DMS 273 (cell line): ENCODE measurements around the gene R3HDM4.

Source experiments
- DNase-seq: peaks from one replicate; lab custom pipeline; 2025; ENCODE audit not compliant: unreplicated experiment; lab: John Stamatoyannopoulos, UW

R3HDM4 gene

DNA sequence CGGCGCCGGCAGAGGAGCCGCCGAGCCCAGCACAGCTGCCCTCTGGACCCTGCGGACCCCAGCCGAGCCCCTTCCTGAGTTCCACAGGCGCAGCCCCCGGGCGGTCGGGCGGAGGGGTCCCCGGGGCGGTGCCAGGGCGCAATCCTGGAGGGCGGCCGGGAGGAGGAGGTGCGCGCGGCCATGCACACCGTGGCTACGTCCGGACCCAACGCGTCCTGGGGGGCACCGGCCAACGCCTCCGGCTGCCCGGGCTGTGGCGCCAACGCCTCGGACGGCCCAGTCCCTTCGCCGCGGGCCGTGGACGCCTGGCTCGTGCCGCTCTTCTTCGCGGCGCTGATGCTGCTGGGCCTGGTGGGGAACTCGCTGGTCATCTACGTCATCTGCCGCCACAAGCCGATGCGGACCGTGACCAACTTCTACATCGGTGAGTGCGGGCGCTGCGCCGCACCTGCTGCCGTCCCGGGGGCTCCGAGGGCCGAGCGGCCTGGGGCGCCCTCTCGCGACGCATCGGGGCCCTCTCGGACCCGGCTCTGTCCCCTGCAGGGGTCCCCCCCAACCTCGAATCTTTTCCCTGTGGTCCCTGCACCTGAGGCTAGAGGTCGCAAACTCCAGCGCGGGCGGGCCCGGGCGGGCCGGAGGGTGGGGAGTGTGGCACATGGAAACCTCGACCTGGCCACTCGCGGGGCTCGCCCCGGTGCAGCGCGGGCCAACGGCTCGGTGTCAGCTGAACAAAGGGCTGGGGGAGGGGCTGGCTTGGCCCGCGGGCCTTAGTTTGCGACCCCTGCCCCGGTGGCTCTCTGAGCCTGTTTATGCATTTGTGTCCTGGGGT, 4.5 kb upstream of the R3HDM4 start, which contains the start of gene KISS1R:
KISS1R (plus strand) TSS at position 11 of the 829 bp plus-strand sequence; CDS start at position 181, 170 bp downstream.
- peak; percentile 82 for DNase-seq

DNA sequence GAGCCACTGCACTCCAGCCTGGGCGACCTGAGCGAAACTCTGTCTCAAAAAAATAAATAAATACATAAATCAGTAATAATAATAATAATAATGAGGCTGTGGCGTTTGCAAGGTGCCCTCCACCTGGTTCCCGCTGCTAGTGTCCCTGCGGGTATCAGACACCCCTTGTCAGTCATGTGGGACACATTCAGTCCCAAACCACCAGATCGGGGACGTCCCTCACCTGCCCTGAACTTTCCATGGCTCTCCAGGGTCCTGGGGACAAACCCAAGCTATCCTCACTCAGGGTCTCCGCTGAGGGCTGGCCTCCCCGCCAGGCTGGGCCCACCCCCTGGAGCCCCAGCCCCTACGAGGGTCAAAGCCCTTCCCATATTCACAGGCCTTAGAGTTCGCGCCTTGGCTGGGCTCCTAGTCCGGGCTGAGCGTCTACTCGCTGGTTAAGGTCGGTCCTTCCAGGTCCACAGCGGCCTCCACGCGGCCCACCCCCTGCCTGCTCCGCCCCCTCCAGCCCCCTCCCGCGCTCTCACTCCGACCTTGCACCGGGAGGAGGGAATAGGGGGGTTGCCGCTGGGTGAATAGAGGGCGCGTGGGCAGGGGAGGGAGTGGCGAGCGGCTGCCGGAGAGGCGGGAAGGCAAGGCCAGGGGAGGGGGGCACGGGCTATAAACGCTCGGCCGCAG, 3.8 kb upstream of the R3HDM4 start:
- peak; percentile 59 for DNase-seq

DNA sequence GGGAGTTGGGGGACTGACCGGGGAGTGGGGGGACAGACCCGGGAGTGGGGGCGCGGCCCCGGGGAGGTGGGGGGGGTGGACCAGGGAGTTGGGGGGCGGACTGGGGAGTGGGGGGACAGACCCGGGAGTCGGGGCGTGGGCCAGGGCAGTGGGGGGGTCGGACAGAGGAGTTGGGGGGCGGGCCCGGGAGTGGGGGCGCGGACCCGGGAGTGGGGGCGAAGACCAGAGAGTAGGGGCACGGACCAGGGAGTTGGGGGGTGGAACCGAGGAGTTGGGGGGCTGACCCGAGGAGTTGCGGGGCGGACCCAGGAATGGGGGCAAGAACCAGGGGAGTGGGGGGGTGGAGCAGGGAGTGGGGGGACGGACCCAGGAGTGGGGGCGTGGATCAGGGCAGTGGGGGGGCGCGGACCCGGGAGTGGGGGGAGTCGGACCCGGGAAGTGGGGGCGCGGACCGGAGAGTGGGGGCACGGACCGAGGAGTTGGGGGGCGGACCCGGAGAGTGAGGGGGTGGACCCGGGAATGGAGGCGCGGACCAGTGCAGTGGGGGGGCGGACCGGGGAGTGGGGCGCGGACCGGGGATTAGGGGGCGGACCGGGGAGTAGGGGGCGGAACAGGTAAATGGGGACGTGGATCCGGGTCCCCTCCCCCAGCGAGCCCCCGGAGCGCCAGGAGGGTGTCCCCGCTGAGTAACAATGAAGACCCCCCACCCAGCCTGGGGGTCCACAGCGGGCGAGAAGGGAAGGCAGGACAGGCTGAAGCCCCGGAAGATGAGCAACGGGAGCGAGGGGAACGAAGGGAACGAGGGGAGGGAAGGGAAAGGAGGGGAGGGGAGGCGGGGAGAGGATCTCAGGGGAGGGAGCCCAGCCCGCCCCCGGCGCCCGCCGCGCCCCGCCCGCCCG, 589 bp downstream of the R3HDM4 start:
- DNase-seq: peak; percentile 77

DNA sequence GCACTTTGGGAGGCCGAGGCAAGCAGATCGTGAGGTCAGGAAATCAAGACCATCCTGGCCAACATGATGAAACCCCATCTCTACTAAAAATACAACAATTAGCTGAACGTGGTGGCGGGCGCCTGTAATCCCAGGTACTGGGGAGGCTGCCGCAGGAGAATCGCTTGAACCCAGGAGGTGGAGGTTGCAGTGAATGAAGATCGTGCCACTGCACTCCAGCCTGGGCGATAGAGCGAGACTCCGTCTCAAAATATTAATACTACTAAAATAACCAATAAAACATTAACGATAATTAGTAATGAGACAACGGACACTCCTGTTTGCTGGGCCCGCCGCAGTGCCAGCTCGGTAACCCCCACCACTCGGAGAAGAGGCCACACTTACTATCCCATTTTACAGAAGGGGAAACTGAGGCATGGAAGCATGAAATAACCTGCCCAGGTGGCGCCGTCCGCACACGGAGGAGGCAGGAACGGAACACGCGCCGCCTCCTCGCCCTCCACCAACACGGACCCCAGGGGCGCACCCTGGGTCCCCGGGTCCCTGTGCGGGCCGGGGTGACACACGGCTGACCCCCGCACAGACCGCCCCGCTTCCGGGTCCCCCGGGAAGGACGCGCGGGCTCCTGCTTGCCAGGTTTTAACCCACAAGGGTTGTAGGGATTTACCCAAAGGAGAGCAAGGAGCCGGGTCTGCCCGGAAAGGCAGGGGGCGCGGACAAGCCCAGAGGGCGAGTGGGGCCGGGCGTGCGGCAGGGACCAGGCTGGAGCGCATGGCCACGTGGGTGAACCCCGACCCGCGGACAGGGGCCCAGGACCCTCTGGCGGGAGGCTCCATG, 1.6 kb downstream of the R3HDM4 start:
- DNase-seq: no peak

DNA sequence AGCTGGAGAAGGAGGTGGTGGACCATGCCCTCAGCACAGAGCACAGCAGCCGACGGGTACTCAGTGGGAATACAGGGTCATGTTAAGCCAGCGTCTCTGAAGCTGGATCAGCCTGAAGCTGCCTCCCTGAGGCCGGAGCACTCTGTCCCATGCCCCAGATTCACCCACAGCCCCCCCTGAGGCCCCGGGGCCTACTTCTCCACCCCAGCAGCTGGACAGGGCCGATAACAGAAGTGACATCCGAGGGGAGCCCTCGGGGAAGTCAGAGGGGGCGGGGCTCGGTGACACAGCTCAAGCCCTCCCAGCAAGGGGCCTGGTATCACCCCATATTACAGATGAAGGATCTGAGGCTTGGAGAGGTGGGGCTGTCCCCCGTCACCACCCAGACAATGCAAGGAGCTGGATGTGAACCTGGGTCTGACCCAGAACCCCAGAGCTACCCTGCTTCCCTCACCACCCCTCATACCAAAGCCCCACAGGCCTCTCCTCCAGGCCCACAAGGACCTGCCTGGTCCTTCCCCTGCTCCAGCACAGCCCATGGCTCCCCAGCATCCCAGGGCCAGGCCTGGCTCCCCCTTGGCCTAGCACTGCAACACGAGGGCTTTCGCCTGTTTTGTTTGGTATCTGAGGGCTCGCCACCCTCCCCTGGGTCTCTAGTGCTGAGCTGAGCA, 5.7 kb downstream of the R3HDM4 start:
- no peak for DNase-seq

DNA sequence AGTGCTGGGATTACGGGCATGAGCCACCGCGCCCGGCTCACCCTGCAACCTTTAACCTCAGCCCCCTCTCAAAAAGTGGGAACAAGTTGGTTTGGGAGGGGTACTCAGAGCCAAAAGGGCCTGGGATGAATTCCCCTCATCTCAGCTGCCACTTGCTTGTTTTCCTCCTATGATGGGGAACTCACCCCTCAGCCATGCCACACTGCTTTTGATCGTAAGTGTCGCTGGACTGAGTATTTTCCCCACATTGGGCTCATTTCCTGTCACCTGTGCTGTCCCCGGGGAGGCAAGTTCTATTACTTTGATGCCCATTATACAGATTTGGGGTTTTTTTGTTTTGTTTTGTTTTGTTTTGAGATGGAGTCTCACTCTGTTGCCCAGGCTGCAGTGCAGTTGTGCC, 6.5 kb downstream of the R3HDM4 start:
- DNase-seq: no peak

DNA sequence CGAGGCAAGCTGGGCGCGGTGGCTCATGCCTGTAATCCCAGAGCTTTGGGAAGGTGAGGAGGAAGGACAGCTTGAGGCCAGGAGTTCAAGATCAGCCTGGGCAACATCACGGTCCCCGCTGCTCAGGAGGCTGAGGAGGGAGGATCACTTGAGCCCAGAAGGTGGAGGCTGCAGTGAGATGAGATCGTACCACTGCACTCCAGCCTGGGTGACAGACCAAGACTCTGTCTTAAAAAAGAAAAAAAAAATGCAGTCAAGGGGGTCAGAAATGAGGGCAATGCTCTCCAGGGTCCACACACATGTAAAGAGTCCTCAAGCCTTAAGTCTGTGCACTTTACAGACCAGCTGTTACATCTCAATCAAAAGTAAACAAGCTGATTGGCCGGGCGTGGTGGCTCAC, 8.5 kb downstream of the R3HDM4 start:
- DNase-seq: no peak

- no peak for DNase-seq
These were observed 9.7 kb downstream of the R3HDM4 start for GRCh38 chr19:903266-903797.

DNA sequence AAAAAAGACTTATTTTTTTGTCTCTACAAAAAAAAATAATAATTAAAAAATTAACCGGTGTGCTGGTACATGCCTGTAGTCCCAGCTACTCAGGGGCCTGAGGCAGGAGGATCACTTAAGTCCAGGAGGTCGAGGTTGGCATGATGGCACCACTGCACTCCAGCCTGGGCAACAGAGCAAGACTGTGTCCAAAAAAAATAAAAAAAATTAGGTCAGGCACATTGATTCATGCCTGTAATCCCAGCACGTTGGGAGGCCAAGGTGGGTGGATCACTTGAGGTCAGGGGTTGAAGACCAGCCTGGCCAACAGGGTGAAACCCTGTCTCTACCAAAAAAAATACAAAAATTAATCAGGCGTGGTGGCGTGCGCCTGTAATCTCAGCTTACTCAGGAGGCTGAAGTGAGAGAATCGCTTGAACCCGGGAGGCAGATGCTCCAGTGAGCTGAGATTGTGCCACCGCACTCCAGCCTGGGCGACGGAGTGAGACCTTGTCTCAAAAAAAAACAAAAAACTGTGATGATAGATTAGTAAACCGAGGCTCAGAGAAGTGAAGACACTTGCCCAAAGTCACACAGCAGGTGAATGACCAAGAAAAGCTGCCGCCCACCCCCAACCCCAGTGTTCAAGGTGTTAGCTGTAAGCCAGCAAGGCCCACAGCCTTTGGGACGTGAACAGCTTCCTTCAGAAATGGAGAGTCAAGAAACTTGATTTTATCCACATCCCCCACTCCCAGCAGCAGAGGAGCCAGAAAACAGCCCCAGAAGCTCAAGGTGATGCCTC, 10.4 kb downstream of the R3HDM4 start:
- no peak for DNase-seq

DNA sequence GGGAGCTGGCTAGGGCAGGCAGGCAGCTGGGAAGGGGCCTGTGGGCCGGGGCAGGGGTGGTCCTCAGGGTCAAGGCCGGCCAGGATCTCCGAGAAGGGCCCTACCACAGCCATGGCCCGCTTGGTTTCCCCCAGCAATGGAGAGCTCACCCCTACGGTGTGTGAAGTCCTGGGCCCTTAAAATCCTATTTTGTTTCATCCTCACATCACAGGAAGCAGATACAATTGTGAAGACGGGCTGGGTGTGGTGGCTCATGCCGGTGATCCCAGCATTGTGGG, 11.0 kb downstream of the R3HDM4 start:
- no peak for DNase-seq

DNA sequence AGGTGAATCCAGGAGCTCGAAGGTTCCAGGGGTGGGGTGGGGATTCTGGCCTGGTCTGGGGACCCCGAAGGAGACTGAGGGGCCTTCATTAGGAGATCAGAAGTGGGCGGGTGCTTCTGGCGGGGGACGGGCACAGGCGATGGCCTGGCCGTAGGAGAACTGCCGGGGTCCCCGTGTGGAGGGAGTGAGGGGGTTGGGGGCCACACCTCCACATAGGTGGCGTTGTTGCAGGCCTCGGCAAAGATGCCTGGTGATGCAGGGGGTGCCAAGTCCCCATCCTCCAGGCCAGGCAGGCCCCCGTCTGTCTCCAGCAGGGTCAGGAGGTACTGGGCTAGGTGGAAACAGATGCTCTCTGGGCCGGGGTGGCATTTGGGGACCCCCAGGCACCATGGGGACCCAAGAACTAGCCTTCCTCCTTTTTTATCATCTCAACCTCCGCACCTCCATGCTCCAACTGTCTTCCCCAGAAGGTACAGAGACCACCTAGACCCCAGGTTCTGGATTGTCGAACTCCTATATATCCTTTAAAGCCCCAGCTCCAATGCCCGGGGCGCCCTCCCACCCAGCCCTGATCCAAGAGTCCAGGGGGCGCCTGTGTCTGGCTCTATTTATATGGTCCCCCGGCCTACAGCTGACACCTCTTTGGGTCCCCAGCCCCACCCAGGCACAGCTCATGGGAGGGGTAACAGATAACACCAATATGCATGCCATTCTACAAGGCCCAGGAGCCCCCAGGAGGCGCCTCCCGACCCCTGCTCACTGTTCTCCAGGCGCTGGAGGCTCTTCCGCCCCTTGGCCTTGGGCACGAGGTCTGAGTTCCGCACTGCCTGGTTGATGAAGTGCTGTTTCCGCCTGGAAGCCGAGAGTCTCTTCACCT, 11.6 kb downstream of the R3HDM4 start:
- DNase-seq: no peak

DNA sequence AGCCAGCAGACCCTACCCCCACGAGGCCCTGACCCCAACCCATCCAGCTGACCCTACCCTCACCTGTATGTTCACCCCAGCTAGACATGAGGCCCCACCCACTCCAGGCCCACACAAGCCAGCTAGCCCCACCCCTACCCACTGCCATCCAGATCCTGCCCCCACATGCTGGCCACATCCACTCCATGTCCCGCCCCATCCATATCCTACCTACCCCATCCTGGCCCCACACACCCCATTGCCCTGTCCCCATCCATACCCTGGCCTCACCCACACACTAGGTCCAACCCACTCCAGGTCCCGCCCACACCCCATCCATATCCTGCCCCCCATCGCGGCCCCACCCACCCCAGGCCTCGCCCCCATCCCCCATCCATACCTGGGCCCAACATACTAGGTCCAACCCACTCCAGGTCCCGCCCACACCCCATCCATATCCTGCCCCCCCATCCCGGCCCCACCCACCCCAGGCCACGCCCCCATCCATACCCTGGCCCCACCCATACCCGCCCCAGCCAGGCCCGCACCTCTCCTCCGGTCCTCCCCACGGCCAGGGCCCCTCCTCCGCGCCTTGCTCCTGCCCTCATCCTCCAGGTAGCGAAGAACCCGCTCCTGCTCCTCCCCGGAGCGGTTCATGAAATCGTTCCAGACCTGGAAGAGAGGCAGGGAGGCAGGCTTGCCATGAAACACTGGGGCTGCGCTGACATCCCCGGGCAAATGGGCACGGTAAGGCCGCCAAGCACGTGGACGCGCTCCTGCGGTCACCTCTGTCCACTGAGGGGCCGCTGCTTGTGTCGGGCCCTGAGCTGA, 12.5 kb downstream of the R3HDM4 start:
- DNase-seq: peak; percentile 42

GRCh38 chr19:900043-900301, 13.0 kb downstream of the R3HDM4 start:
- no peak for DNase-seq

DNA sequence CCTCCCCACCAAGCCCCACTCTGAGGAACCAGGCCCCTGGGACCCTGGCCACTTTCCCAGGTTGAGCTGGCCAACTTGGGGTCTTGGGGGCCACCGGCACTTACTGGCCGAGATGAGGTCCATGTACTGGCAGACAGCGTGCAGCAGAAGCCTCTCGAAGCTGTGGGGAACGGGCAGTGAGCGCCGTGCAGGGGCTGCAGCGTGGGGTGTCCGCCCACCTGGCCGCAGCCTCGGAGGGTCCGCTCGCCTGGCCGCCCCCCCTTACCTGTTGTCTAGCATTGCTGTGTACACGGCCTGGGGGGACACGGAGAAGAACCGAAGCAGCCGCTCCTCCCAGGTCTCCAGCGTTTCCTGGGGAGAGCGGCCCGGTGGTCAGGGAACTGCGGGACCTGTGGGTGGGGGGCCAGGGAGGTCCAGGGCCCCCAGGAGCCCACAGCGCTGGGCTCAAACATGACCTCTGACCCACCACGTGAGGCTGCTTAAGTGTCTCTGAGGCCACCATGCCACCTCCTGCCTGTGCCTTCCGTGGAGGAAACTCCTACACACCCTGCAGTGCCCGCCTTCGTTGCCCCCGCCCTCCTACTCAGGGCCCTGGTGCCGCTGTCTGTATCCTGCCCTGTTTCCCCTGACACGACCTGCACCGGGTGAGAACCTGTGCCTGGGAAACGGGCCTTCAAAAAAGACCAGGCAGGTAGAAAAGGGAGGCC, 13.5 kb downstream of the R3HDM4 start:
- DNase-seq: no peak

DNA sequence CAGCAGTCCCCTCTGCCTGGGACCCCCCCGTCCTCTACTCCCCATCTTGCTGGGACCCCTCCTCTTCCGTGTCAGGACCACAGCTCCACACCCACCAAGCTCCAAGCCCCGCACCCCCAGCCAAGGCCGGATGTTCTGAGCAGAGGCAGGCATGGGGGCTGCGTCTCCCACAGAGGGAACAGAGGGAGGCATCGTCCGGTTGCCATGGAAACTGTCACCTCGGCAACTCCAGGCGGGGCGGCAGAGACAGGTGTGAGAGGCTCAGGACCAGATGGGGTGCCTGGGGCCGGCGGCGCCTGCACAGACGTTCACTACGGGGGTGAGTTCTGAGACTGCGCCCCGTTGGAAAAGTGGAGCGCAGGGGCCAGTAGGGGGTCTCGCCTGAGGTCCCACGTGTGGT, 14.4 kb downstream of the R3HDM4 start:
- DNase-seq: peak; percentile 95

GRCh38 chr19:897442-898039, 15.5 kb downstream of the R3HDM4 start:
- DNase-seq: no peak

- no peak for DNase-seq
These were observed 16.0 kb downstream of the R3HDM4 start for GRCh38 chr19:896999-897398.
